ENCODE data around the gene ZNF516. TPM values are rescaled to one million over a fixed set of nuclear protein-coding genes. Genes with fewer than 3 reads are reported as not detected.

ZNF516 gene
- total and polyA plus RNA-seq, 8 donors: 5.4 to 21.3 (median 12.7) TPM

GRCh38 chr18:76431437-76432273 lies 63.4 kb downstream of the ZNF516 start:
- H3K36me3 ChIP-seq: no peaks in the 10 kb centered on the region
- 96% methylated on average over 29 of the region's 29 CpGs for whole genome bisulfite sequencing, 2 donors
- FAIRE-seq (no peak), DNase-seq (no peak), ATAC-seq (no peak)
- TF ChIP-seq CTCF (IDR thresholded peaks at IDR 0.05): no peak
- intact Hi-C loops (cut with DNase I): no loop called here
- H3K4me1 ChIP-seq: no peaks in the 10 kb centered on the region
- no peak overlapping the region for H3K27ac ChIP-seq
- no peak overlapping the region for H3K4me3 ChIP-seq
- H3K27me3 ChIP-seq: no peaks in the 10 kb centered on the region
- H3K9me3 ChIP-seq: no peaks in the 10 kb centered on the region

DNA sequence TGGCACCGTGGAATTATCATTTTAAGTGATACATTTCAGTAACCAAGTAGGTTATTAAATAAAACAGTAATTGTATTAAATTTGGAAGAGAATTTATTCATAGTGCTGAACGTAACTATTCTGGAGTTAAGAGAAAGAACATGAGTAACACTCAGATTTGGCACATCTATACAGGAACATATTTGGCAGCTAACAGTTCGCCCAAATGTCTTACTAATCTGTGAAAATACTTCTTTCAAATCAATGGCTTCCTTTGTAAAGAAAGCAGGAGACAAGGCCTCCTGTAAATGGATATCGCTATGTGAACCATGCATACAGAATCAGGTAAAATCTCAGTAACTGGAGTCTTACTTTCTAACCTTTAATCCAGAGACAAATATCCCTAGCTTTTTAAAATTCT lies 64.4 kb downstream of the ZNF516 start:
- Histone ChIP-seq H3K4me1 (no peaks in the 10 kb centered on the region), H3K27me3 (no peaks in the 10 kb centered on the region), H3K27ac (no peak overlapping the region), H3K9me3 (no peaks in the 10 kb centered on the region), H3K4me3 (no peak overlapping the region), H3K36me3 (no peaks in the 10 kb centered on the region)
- no peak for TF ChIP-seq CTCF (IDR thresholded peaks at IDR 0.05)
- ATAC-seq (no peak), FAIRE-seq (no peak), DNase-seq (no peak)
- WGBS, 2 donors: 66 to 69% methylated on average over 4 of the region's 4 CpGs
- intact Hi-C loops (cut with DNase I): no loop called here

- ATAC-seq (peak; percentile 12 to 65 (median 44)), FAIRE-seq (no peak), DNase-seq (no peak)
- Histone ChIP-seq H3K27ac (no peak overlapping the region), H3K36me3 (no peaks in the 10 kb centered on the region), H3K4me3 (no peak overlapping the region), H3K9me3 (no peaks in the 10 kb centered on the region), H3K27me3 (no peaks in the 10 kb centered on the region), H3K4me1 (no peaks in the 10 kb centered on the region)
- TF ChIP-seq CTCF (IDR thresholded peaks at IDR 0.05): no peak
- WGBS, 2 donors: 82 to 85% methylated on average over 14 of the region's 14 CpGs
- intact Hi-C loops (cut with DNase I): no loop called here
Observed at GRCh38 chr18:76429262-76430126, 65.5 kb downstream of the ZNF516 start.

DNA sequence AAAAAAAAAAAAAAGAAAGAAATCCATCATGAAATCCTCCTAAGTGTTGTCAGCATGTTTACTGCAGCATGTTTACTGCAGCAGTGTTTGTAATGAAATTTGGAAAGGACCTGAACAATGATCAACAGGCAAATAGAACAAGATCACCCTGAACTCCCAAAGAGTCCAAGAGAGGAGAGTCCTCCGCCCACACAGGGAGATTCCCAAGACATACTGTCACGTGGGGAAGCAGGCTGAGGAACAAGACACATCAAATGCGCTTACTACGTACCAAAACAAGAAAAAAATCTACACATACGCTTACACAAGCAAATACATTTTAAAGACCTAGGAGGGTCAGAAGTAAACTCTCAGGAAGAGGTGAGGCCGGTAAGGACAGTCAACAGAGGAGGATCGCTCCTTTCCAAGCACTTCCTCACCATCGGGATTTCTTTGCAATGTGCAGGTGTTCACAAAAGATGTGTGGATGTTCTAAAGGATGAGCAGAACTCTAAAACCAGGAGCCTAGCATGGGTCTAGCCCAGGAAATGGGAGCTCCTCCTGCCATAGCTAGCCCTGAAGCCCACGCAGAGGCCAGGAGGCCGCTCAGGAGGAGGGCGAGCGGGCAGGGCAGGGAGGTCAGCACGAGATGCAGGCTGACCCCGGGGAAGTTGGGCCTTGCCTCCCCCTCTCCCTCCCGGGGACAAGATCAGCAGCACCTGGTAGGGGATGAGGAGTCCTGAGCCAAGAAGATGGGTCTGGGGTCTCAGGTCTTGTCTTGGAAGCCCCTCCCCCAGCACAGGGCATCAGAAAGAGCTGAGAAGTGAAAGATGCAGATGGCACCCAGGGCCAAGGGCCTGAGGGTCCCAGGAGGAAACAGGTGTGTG lies 66.4 kb downstream of the ZNF516 start:
- DNase-seq (no peak), FAIRE-seq (no peak), ATAC-seq (no peak)
- Histone ChIP-seq H3K36me3 (no peaks in the 10 kb centered on the region), H3K9me3 (no peaks in the 10 kb centered on the region), H3K4me1 (no peaks in the 10 kb centered on the region), H3K27me3 (no peaks in the 10 kb centered on the region), H3K4me3 (no peak overlapping the region), H3K27ac (no peak overlapping the region)
- 90 to 95% methylated on average over 15 of the region's 15 CpGs for WGBS, 2 donors
- no peak for TF ChIP-seq CTCF (IDR thresholded peaks at IDR 0.05)
- intact Hi-C loops (cut with DNase I): no loop called here
